A204.1 (cell line): ENCODE results near the gene C20orf173.
"Not testable (repeated sequence)": the region's sequence is repeated elsewhere in the genome, so short reads cannot be mapped to it uniquely, and the experiment has no call there.

Source experiments
- FAIRE-seq: peaks from 2 replicates; lab custom pipeline; 2012; peaks lifted over from hg19 to GRCh38; lab: Jason Lieb, UNC

C20orf173 gene, protein sequence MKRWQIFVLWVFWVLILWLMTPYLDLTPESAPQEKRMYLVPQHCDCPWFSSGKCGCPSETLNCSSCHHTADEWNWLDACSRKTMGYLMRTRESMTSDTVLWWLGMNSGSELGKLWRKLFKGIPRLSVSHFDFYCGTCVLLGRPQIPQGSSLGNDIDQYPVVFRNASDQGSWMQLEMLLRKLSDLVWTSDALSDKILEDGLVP

DNA sequence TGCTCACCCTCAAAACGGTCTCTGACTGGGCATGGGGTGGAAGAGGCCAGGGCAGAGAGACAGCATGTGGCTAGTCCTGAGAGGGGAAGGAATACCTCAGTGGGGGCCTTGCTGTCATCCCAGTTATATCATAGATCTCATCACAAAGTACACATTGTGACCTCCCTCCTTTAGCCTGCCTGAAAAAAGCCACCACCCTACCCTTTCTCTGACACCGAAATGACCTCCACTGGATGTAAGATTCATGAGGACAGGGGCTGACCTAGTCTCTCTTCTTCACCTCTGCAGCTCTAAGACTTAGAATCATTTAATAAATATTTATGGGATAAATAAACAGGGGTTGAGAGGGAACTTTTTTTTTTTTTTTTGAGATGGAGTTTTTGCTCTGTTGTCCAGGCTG lies at the start of gene C20orf173:
Gene C20orf173 (minus strand): TSS at position 101 of the 400 bp plus-strand sequence. CDS start 279 bp downstream, outside the sequence.
- FAIRE-seq: no peak

DNA sequence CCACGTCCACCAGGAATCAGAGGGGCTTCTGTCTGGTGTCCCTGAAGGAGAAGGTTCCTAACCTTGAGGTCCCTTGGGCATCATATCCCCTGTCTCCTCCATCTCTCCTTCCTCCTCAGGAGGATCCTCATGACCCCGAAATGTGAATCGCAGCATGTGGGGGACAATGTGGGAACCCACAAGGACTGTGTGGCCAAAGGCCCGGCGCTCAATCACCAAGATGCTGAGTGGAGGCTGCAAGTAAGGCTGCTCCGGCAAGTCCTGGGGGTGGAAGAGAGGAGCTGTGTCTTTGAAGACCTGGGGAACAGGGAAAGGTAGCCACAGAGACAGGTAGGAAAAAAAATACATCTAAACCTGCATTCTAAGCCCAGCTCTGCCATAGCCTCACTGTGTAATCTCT lies 49.7 kb upstream of the C20orf173 start:
- FAIRE-seq: no peak

DNA sequence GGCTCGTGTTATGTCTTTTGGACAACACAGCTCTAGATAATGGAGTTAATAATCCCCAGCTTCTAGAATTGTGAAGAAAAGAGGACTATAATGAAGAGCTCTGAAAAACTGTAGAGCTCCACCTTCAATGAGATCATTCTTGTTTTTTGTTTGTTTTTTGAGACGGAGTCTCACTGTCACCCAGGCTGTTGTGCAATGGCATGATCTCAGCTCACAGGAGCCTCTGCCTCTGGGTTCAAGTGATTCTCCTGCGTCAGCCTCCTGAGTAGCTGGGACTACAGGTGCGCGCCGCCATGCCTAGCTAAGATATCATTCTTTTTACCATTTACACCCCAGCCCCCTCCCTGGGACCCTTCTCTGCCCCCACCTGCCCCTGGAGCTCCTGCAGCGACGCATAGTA lies 49.0 kb upstream of the C20orf173 start:
- FAIRE-seq: no peak

DNA sequence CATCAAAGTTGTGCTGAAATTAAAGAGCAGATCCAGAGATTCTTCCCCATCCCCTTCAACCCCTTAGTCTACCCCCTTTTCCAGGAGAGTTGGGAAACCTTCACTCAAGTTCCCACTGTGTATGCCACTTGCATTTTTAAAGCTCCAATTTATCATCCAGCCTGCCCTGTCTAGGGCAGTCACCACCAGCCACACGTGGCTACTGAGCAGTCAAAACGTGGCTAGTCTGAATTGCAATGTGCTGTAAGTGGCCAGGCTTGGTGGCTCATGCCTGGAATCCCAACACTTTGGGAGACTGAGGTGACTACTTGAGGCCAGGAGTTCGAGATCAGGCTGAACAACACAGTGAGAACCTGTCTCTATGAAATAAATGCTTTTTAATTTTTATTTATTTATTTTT lies 47.4 kb upstream of the C20orf173 start:
- no peak for FAIRE-seq

DNA sequence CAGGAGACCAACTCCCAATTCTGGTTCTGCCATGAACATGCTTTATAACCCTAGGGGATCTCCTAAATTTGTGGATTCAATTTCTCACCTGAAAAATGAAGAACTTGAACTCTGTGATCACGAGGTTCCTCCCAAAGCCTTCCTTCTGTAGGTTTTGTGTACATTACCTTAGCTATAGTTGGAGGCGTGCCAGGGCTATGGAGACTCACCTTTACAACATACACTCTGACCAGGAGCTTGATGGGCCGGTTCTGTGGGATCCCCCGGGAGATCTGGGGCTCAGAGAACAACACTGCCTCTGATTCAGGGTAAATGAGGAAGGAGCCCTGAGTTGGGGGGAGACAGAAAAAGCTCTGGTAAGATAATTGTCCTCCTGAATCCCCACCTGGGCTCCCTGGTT lies 46.5 kb upstream of the C20orf173 start:
- FAIRE-seq: no peak

DNA sequence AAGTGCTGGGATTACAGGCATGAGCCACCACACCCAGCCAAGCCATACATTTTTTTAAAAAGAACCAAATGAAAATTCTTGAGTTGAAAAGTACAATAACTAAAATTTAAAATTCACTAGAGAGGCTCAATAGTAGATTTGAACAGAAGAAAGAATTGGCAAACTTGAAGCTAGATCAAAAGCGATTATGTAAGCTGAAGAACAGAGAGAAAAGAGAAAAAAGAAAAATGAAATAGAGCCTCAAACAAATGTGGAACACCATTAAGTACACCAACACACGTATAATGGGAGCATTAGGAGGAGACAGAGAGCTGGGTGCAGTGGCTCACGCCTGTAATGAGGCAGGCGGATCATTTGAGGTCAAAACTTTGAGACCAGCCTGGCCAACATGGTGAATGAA lies 43.4 kb upstream of the C20orf173 start:
- FAIRE-seq: no peak

DNA sequence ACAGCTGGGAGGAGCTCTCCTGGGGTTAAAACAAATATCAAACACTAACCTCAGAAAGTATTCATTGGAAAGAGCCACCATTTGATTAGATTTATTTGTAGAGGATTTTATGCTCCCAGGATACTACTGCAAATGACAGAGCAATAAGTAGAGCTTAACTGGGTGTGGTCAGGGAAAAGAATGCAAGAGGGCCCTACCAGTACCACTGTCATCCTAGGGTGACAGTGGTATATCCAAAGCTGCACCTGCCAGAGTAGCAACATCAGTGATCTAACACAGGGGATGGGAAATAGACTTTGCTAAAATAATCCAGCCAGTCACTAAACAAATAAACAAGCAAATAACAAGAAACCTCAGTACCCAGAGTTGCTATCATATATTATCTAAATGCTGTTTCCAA lies 42.1 kb upstream of the C20orf173 start:
- FAIRE-seq: no peak

DNA sequence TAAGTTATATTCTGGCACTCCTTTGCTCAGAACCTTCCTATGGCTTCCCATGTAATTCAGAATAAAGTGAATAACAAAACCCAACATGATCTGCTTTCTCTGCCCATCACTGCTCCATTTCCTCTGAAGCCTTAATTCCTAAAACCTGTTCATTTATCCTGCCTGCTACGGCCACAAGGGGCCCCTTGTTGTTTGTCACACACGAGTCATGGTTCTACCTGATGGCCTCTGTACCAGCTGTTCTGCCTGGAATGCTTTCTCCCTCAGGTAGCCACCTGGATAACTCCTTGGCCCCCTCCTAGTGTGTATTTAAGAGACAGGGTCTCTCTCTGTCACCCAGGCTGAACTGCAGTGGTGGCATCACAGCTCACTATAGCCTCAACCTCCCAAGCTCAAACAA lies 39.2 kb upstream of the C20orf173 start:
- no peak for FAIRE-seq

DNA sequence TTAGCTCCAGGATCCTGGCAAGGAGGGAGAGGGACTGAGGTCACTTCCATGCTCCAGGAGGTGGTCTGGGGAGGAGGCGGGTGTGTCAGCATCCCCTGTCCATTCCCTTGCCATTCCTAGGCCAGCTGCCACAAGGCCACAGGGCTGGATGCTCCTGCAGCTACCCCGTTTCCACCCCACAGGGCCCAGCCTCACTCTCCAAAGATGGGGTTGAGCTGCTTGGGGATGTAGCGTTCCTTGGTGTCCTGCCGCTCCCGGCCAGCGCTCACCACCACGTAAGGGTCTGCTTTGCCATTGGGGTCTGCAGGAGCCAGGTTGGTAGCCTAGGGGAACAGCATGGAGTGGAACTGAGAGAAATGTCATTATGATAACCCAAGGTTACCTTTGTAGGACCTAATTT lies 35.5 kb upstream of the C20orf173 start:
- FAIRE-seq: no peak

DNA sequence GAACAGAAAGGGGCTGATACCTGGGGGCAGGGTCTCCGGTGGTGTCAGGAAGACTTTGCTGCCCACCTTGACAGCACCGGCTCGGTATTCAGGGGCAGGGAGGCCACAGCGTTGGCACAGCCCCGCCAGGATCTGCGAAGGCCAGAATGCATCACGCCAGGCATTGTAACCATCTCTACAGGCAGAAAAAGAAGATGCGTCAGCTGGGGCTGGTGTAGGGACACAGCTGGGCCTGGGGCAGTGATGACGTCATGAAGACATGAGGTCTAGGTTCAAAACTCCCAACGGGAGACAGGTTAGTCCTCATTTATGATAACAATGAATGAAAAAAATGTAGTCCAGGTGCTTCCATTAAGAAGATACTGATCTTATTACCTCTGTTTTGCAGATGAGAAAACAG lies 34.4 kb upstream of the C20orf173 start:
- no peak for FAIRE-seq

DNA sequence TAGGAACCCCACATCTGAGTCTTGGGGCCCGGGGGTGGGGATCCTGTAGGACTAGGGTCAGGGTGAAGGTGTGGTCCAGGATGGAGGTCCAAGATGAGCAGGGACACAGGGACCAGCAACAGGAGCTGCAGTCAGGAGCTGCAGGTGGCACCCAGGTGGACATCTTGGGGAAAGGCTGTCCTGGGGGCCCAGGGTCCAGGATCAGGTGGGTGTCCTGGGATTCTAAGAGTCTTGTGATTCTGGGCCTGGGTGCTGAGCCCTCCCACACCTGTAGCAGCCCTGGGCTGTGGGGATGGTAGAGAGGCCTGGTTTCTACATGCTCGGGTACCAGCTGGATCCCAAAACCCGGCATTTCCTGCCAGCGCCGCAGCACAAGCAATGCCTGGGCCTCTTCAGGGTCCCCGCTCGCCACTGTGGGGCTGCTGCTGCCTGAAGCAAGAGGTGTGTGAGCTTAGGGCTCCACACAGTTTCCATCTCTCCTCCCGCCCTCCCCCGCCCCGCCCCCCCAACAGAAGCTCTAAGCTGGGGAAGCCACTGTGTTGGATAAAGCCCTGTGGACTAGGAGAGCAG lies 33.2 kb upstream of the C20orf173 start:
- no peak for FAIRE-seq

DNA sequence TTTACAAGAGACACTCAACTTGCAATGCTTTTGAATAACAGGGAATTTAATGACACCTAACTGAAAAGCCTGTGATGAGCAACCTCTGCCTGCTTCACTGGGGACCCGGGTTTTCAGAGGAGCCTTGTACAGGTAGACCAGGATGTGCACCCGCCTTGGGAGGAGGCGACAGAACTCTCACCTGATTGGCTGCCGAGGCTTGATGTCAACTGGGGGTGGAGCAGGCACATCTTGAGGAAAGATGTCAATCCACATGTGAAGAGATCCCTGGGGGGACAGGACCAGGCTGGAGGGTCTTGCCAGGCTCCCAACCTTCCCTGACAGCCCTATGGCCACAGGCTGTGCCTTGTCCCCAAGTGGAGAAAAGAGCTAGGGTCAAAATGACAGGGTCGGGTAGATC lies 32.2 kb upstream of the C20orf173 start:
- no peak for FAIRE-seq

DNA sequence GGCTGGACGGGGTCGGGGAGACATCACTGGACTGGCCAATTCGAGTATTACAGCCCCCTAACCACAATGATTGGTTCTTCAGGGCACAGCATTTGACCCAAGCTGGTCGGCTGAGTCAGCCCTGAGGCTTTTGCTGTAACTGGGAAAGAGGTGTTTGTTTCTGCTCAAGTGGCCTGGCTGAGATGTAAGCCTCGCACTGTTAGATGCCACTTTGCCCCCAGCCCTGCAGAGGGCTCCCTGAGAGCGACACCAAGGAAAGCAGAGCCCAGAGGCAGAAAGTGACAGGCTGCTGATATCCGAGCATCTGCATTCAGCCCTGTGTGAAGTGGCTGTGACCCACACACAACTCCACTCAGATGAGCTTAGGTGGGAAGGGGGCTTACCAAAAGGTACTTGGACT lies 31.8 kb upstream of the C20orf173 start:
- FAIRE-seq: no peak

DNA sequence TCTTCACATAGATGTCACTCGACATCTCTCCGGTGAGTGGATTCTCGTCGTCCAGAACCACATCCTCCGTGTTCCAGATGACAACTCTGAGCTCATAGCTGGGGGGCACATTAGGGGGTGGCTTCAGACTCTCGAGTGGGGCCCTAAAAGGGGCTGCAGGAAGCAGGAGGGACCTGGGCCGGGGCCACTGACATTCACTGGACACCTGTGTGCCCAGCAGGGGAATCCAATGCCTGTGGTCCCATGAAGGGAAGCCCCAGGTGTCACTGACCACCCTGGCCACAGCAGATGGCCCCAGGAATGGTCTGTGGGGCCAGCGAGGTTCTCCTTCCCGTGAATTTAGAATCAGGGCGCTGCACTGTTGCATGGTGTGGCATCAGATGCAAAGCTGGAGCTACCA lies 31.1 kb upstream of the C20orf173 start:
- no peak for FAIRE-seq

DNA sequence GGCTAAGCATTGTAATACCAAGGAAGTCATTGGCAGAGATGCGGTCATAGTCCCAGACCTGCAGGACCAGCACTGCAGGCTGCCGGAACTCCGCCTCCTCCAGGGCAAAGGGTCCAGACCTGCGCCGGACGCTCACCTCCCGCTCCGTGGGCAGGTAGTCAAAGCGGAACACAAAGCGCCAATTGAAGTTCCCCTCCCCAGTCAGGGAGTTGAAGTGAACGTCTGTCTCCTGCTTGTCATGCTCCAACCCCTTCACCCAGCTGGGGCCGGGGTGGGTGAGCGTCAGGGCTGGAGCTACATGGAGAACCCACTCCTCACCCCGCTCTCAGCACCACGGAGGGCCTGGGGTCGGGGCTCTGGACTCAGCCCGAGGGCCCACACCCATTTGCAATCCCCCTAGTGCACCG lies 30.7 kb upstream of the C20orf173 start:
- no peak for FAIRE-seq

DNA sequence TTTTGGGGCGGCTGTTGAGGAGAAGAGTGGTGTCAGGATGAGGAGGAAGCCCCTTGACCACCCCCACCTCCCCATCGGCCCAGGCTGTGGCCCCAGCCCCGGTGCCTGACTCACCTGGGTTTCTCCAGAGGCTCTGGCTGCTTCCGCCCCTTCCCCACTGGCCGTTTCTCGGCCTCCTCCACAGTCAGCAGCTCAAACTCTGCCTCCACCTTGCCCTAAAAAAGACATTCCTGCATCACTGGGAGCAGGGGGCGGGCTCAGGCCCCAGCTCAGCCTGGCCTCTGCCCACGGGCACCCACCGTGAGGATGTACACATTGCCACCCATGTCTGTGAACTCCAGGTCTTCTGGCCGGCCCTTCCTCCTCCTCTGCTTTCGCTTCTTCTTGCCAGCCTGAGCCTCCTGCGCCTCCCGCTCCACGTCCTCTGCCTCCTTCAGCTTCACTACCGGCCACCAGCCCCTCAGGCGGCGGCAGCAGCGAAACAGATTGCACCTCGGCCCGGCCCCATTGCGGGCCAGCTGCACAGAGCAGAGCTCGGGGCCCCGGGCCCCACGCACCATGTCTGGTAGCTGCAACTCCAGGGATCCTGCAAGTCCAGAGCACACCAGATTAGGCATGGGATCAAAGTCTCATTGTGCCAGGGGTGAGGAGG lies 29.7 kb upstream of the C20orf173 start:
- FAIRE-seq: no peak

DNA sequence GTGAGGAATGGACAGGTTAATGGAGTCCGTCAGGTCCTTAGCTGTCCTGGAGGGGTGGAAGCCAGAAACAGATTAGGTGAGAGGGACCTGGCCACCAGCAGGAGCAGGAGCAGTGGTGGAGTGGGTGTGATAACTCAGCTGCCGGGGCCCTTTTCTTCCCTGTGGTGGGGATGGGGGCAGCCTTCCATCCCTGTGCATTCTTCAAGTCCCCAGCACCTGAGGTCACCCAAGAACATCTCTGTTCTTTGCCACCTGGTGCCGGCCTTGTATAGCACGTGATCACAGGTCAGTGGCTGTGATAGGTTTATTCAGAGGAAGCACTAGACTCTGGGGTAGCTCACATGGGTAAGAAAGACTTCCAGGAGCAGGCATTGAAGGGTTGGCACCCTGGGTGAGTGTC lies 29.0 kb upstream of the C20orf173 start:
- no peak for FAIRE-seq

DNA sequence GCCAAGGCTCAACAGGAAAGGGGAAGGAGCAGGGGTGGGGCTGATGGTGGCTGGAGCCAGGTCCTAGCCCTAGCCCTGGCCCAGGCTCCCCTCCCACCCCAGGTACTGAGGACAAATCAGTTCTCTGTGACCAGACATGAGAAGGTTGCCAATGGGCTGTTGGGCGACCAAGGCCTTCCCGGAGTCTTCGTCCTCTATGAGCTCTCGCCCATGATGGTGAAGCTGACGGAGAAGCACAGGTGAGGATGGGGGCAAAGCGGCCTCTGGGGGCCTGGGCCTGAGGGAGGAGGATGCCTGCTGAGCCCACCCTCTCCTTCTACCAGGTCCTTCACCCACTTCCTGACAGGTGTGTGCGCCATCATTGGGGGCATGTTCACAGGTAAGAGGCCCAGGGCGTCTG lies 27.4 kb upstream of the C20orf173 start:
- FAIRE-seq: no peak

DNA sequence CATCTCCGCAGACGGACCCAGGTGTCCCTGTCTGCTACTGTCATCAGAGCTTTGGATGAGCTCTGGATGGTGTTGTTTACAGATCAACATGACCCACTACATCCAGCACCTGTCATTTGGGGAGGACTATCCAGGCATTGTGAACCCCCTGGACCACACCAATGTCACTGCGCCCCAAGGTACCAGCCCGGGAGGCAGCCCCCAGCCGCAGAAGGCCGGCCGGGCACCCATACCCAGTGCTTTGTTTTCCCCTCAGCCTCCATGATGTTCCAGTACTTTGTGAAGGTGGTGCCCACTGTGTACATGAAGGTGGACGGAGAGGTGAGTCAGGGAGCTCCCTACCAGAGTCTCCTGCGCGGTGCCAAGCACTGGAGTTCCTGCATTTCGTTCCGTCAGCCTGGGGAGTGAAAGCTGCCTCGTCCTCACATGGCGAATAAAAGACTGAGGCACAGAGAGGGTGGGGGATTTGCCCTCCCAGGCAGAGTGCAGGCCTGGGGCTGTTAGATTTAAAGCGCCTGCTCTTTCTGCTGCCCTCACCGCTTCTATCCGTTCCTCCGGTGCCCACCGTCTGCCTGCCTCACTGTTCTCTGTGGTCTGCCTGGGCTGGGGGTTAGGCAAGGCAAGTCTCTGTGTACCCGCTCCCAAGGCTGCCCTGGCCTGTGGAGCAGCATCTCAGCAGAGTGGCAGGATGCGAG lies 26.6 kb upstream of the C20orf173 start:
- no peak for FAIRE-seq

DNA sequence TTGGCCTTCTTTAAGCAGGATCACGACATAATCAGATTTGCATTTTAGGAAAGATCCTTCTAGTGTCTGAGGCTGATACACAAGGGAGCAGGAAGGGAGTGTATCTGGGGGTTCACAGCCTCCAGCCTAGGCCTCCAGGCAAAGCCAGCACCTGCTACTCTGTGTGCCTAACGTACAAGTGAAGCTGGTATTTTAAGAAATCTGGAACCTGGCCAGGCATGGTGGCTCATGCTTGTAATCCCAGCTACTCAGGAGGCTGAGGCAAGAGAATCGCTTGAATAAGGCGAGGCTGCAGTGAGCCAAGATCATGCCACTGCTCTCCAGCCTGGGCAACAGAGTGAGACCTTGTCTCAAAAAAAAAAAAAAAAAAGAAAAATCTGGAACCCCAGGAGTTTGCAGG lies 26.0 kb upstream of the C20orf173 start:
- FAIRE-seq: not testable (repeated sequence)

DNA sequence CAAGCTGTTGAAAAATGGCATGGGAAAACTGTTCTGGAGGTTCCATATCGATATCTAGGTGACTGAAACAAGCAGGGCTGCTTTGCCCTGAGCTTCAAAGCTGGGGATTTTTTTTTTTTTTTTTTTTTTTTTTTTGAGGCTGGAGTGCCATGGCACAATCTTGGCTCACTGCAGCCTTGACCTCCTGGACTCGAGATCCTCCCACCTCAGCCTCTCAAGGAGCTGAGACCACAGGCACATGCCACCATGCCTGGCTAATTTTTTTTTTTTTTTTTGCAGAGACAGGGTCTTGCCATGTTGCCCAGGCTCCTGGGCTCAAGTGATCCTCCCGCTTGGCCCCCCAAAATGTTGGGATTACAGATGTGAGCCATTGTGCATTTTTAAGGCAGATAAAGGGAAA lies 23.5 kb upstream of the C20orf173 start:
- no peak for FAIRE-seq

DNA sequence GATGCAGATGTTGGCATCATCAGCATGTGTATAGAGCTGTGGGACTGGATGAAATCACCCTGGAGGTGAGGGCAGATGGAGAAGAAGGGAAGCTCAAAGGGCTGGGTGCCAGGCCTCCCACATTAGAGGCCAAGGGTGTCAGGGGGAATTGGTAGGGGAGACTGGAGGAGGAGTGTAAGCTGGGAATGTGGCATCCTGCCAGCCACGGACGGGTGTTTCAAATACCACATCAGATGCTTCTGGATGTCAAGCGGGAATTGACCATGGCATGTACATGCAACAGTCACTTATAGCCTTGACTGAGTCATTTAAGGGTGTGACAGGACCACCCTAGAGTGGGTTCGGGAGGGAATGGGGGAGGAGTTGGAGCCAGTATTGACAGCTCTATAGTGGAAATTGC lies 22.1 kb upstream of the C20orf173 start:
- FAIRE-seq: no peak

DNA sequence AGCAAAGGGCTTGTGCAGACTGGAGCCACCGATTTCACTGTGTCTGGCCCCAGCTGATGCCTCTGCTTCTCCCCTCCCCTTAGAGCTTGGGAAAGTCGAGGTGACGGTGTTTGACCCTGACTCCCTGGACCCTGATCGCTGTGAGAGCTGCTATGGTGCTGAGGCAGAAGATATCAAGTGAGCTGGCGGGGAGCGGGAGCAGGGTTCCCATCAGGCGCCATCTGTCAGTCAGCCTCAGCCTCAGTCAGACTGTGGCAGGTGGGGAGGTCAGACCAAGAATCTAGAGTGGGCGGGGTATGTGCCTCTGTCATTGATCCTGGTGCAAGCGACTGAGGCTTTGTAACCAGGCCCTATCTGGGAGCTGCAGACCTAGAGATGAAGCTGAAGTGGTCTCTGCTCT lies 17.9 kb upstream of the C20orf173 start:
- FAIRE-seq: no peak

DNA sequence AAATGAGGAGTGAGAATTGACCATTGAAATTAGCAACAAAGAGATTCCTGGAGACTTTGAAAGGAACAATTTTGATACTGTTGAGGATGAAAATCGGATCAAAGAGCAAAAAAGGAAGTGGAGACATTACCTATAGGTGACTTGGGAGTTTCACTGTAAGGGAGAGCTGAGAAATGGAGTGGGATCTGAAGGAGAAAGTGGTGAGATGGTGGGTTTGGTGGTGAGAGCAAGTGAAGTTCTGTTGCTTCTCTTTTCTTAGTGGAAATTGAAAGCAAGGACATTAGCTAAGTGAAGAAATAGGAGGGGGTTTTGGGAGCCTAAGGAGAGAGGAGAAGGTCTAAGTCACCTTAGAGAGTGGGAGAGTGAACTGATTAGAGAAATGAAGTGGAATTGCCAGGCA lies 16.7 kb upstream of the C20orf173 start:
- no peak for FAIRE-seq
